Right lobe of liver (tissue), 4 donors: ENCODE results near the gene ZFYVE19.

ENCODE experiments used
- CTCF ChIP-seq, 4 donors: fragments of 200-600 bp in 3 of 4; fragments of 450-650 bp in 1 of 4; IDR thresholded peaks; one replicate each; pipeline versions ENCODE4 v1.5.1 to v1.8.0; 2016 to 2022; ENCODE audit warnings: antibody characterized with exemption in 4 of 4, mild to moderate bottlenecking in 2 of 4
- POLR2A ChIP-seq: fragments of 450-650 bp; IDR thresholded peaks from one replicate; pipeline ENCODE4 v1.6.1; 2017; ENCODE audit warnings: antibody characterized with exemption, mild to moderate bottlenecking
- donor health status: DM: no; HTN: no; CAD: no.
- donor health status: DM: no; HTN: no; CAD: no.
- donor health status: DM: no; HTN: yes; CAD: no.

GRCh38 chr15:40853241-40853890 lies 46.5 kb downstream of the ZFYVE19 start:
- no peak for TF ChIP-seq CTCF (IDR thresholded peaks at IDR 0.05)
- TF ChIP-seq POLR2A = no peak
